Right lobe of liver (tissue), 4 donors: ENCODE results near the gene MRPL41.

Source experiments
- POLR2A ChIP-seq: fragments of 450-650 bp; IDR thresholded peaks from one replicate; pipeline ENCODE4 v1.6.1; 2017; ENCODE audit warnings: antibody characterized with exemption, mild to moderate bottlenecking
- TF ChIP-seq, protein P1 (sequence below), 4 donors: fragments of 200-600 bp in 3 of 4; fragments of 450-650 bp in 1 of 4; IDR thresholded peaks; one replicate each; pipeline versions ENCODE4 v1.5.1 to v1.8.0; 2016 to 2022; ENCODE audit warnings: antibody characterized with exemption in 4 of 4, mild to moderate bottlenecking in 2 of 4
- donor health status: DM: no; HTN: no; CAD: no.
- donor health status: DM: no; HTN: no; CAD: no.
- donor health status: DM: no; HTN: yes; CAD: no.

GRCh38 chr9:137583347-137583746 is 31.7 kb downstream of the MRPL41 start:
- TF ChIP-seq, protein P1, sequence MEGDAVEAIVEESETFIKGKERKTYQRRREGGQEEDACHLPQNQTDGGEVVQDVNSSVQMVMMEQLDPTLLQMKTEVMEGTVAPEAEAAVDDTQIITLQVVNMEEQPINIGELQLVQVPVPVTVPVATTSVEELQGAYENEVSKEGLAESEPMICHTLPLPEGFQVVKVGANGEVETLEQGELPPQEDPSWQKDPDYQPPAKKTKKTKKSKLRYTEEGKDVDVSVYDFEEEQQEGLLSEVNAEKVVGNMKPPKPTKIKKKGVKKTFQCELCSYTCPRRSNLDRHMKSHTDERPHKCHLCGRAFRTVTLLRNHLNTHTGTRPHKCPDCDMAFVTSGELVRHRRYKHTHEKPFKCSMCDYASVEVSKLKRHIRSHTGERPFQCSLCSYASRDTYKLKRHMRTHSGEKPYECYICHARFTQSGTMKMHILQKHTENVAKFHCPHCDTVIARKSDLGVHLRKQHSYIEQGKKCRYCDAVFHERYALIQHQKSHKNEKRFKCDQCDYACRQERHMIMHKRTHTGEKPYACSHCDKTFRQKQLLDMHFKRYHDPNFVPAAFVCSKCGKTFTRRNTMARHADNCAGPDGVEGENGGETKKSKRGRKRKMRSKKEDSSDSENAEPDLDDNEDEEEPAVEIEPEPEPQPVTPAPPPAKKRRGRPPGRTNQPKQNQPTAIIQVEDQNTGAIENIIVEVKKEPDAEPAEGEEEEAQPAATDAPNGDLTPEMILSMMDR (IDR thresholded peaks at IDR 0.05) = no peak
- no peak for TF ChIP-seq POLR2A
